GM04503 (cell line): ENCODE results near the gene PRDM2.
A peak's percentile ranks its signal among the peaks of the same experiment; 100 is the strongest.

Source experiments
- DNase-seq: peaks from one replicate; pipeline ENCODE4 v3.0.0-alpha.2; 2012; ENCODE audit warnings: low read depth

PRDM2 gene

DNA sequence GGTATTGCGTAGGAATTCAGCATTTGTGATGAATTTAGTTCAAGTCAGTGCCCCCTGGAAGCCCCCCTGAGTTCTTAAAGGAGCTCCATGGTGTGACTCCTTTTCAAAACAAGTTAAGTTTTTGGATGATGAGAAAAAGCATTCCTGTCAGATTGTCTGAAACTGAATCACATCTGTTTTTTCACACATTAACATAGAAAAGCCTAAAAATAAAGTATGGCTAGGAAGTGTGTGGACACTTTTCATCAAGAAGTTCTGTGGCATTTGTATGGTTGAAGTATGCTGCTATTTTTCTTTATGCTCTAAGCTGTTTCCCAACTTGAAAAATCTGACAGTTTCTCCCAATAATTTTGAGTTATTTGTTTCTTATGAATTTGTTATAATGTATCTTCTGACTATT, 33.7 kb downstream of the PRDM2 start:
- no peak for DNase-seq

DNA sequence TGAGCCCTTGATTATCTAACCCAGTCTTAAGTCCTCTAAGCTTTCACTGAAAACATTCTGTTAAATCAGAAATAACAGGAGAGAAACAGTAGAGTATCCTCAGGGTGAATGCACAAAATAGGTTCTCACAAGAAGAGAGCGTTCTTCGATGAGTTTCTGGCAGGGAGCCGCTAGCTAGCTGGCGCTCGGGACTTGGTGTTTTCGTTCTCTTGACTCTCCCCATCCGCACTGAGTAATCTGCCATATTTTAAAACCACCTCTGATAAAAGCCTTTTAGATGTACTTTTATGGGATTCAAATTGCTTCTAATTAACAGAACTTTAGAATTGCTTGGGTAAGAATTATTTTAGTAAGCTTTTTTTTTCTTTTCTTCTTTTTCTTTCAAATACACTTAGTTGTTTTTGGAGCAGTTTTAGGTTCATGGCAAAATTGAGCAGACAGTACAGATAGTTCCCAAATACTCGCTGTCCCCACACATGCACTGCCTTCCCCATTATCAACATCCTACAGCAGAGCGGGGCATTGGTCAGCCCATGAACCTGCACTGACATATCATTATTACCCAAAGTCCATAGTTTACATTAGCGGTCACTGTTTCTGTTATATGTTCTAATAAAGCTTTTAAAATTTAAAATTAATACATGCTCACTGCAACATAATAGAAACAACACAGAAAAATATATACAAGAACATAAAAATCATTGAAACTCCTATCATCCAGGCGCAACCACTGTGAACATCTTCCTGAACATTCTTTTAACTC, 35.4 kb downstream of the PRDM2 start:
- DNase-seq = no peak

DNA sequence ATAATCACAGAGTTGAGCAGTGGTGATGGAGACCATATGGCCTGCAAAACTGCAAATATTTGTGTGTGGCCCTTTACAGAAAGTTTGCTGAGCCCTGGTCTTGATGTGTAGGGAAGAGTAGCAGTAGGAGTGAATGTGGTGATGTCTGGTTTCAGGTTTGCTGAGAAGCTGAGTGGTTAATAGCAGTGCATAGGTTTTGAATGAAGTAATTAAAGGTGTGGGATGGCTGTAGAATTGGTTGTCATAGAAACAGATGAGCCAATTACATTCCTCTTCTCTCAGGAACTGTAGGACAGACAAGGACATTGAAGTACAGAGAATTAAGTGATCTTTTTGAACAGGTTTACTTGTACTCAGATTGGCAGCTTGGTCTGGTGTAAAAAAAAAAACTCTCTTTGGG, 37.4 kb downstream of the PRDM2 start:
- no peak for DNase-seq

DNA sequence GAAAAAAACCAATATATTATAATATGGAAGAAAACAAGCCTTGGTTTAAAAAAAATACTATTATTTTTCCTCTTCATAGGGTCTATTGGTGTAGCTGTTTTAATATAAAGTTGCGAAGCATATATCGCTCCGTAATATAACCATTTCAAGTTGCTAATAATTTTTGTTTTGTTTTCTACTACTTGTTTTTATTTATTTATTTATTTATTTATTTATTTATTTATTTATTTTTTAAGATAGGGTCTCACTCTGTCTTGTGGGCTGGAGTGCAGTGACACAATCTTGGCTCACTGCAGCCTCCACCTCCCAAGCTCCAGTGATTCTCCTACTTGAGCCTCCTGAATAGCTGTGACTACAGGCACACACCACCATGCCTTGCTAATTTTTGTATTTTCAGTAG, 46.4 kb downstream of the PRDM2 start:
- DNase-seq = no peak

DNA sequence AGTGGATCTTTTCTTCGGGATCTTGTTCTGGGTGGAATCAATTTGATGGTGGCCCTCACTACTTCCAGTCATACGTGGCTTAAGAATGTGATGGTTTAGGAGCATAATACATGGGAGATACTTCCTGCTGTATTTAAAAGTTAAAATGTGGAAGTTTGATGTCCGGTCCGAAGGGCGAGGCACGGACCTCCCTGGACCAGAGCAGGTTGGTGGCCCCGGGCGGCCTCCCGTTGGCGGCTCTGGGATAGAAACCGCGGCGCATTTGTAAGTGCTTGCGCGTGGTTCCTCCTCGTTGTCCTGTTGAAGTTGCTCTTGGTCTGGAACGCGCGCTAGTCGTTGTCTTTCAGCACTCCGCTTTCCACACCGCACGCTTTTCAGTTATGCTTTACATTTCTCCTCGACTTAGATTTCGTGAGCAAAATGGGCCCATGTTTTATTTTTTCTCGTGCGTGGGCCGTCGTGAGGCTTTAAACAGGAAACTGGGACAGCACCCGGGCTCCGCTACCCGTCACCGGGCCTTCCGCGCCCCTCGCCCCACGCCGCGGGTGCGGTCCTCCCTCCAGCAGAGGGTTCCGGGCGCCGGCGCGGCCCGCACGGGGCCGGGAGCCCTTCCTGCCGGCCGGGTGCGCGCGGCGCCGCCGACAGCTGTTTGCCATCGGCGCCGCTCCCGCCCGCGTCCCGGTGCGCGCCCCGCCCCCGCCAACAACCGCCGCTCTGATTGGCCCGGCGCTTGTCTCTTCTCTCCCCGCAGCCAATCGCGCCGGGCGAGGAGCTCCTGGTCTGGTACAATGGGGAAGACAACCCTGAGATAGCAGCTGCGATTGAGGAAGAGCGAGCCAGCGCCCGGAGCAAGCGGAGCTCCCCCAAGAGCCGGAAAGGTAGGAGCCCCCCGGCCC, 48.9 kb downstream of the PRDM2 start:
- DNase-seq = peak; percentile 64

DNA sequence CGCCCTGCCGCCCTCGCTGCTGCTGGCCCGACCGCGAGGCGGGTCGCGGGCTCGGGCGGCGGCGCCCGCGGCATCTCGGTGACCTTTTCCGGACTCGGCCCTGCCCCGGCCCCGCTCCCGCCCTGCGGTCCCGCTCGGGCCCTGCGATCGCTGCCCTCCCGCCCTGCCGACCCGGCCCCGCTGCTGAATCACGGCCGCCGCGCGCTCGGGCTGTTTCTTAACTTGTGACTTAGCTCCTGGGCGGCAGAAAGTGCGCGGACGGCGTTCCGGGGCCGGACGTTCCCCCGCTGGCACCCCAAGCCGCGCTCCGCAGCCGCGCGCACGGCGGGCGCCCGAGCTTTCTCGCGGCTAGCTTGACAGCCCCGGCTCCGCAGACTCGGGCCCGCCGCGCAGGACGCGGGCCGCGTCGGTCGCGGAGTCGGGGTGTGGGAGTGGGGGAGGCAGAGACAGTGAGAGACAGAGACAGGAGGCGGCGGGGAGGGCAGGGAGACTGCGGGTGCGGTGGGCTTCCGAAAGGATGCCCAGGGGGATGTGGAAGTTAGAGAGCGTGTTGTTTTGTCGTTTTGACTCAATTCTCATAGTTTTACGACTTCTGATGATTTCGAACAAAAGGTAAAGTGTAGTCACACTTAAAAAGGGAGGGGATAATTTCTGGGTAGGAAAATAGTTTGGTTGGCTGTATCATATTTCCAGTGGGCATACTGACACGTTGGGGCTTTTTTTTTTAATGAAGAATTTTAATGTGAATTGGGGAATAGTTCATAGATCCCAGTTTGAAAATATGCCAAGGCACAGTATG, 49.8 kb downstream of the PRDM2 start:
- no peak for DNase-seq

DNA sequence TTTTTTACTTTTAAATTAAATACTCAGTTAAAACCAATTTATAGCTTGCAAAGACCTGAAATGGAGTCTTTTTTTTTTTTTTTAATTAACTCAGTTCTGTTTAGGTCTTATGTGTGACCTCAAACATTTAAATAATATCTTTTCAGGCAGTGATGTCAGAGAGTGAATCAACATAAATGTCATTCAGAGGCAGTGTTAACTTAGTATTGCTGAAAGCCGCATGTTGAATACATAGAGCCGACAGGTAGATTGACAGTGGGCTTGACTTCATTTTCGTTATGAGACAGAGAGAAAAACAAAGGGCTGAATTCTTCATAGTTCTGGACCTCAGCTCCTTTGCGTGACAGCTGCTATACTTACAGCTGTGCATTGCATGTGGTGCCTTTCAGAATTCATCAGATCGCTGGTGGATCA, 51.5 kb downstream of the PRDM2 start:
- DNase-seq = no peak

DNA sequence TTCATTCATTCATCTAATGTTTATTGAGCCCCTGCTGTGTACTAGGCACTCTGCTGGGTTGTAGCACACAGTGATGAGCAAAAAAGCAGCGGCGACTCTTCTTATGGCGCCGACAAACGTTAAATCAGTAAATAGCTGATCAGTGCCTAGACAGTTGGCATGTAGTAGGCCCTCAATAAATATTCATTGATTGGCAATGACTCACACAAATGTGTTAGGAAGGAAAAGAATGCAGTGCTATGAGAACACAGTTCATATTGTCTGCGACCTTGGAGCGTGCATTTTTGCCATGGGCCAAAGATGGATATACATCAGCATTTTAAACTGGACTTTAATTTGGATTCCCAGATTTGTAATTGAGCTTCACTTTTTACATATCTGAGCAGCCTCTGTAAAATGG, 52.0 kb downstream of the PRDM2 start:
- no peak for DNase-seq

DNA sequence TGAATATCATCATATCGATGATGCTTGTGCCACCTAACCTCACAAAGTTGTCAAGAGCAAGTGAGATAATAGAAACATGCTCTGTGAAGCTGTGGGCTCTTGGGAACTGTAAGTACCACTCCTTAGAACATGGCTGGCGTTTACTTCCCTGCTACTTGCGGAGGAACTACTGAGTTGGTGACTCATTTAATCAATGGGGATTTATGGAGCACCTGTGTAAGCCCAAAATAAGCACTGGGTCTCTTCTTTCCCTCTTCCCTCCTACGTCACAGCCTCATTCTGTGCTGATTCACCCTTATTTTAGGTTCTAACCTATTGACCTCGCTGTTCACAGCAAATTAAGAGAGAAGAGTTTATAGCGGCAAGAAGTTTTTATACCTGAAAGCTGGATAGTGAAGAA, 52.9 kb downstream of the PRDM2 start:
- DNase-seq = no peak

DNA sequence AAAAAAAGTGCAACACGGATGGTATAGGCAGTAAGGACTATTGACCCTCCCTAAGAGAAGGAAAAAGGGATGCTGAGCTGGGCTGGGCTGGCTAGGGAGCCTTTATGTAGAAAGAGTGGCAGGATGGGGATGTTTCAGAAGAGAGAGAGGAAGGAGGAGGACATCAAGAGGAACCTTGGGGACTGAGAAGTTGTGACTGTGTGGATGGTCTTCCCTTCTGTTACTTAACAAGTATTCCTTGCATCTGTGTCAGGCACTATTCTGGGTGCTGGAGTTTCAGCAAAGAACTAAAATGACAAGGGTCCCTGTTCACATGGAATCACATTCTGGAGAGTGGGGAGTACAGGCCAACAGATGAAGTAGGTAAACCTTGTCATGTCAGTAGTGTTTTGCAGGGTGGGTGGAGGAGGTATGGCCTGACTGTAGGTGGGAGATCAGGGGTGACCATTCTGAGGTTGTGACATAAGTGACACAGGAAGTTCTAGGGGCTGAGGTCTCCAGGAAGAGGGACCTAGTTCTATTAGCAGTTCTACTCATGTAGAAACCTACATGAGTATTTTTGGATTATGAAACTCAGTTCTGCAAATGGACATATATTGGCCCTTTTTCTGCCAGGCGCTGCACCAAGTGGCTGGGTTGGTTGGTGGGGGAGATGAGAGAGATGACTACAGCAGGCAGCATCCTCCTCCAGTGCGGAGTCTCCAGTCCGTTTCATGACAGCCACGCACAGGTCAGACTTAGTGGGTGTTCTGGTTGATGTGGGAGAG, 53.8 kb downstream of the PRDM2 start:
- DNase-seq = no peak

DNA sequence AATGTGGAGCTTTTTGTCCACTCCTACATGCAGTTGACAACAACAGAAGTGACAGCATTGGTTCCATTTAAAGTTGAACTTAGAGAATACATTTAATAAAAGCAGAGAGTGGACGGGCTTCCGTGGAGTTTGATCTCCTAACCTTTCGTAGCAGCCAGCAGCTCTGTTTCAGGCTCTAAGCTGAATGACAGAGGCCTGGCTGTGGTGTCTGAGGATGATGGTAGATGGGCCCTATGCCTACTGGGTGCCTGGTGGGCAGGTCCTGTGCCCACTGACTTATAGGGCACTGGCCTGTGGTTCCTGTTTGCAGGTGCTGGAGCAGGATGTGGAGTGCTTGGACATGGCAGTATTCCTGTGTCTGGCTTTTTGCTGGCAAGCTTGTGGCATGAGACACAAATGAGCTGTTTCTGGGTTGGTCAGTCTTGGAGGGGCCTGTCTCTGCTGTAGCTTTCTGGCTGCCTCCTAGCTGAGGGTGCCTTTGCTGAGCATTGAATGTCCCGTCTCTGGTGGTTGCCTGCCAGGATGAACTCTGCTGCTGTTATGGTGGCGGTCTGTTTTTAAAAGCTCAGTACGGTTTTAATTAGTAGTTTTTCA, 54.6 kb downstream of the PRDM2 start:
- DNase-seq = no peak

DNA sequence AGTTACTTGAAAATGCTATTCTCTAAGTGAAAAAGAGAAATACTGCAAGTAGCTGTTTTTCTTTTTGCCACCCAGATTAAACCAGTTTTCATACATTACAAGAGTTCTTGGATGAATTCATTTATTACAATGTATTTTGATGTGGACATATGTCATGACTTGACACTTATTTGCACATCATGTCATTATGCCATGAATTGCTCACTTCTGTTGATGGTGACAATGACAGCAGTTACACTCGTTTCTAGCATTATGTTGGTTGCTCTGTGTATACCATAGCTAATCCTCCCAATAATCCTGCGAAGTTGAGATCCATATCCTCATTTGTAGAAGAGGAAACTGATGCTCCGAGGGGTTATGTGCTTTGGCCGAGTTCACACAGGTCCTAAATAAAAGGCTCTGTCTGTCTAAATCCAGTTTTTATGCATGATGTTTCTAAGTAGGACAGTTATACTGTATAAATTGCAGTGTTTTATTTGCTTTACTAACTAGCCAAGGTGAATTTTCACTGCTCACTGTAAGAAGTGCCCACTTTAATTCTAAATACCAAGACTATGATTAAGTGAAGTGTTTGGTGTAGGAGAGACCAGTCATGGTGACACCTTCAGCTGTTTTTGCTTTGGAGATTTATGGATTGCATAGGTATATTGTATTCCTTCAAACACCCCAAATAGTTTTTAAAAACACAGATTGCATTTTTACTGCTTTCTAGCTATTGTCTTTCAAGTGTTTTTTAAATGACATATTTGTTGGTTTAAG, 56.7 kb downstream of the PRDM2 start:
- DNase-seq = no peak

DNA sequence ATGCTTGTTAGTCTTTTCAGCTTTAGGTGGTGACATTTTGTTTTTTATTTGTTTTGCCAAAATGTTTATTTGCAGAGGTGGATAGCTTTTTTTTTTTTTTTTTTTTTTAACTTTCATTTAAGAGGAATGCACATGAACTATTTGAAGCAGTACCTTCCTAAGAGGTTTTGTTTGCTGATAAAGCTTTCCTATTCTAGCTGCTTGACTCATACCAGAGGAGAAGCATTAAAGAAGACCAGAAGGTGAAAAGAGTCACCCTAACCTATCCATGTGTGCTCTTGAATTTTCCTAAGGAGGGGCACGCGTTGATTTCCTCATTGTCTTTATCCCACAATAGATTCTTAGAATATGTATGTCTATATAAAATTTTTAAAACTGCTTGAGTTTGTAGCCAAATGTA, 57.7 kb downstream of the PRDM2 start:
- no peak for DNase-seq

DNA sequence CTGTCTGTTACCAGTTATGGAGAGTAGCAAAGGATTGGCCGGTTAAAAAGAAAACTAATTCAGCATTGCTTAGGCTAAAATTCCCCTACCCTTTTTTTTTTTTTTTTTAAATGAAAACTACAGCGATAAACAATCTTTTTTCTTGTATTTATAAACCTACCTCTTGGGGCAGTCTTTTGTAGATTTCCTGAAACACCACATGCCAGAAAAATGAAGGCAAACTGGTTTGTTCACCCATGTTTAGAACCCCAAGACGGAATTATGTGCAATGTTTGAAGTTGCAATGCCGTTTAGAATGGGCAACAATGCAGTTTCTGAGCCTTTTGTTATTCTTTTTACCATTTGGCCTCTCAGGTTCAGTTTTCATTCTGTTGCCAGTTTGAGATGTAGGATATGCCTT, 59.1 kb downstream of the PRDM2 start:
- DNase-seq = no peak

DNA sequence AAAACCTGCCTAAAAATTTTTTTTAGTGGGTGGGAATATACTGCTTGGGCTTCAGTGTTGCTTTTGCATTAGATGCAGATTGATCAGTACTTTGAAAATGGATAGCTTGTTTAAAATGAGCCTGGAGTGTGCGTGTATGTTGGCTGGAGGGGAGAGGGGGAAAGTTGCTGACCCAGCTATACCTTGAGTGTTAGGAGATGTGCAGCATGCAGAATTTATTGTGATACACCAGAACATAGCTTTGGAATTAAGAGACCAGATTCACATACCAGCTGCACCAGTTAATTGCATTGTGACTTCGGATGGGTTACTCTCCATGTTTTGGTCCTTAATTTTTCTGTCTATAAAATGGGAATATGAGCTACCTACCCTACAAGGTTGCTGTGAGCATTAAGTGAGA, 60.4 kb downstream of the PRDM2 start:
- DNase-seq = no peak

DNA sequence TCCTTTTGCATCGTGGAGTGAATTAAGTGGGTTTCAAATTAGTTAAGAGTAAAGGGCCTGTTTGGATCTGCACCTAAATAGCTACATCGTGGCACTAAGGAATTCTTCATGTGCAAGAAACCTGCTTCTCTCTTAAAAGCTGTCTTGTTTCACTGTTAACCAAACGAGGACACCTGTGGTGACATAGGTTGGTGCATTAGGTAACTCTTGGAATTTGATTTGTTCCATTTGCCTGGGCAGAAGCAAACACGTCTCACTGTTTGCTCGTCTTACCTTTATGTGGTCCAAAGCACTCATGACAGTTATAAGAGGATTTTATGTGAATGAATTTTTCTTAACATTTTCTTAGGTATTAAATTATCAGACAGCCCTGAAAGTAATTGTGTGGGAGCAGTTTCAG, 60.9 kb downstream of the PRDM2 start:
- no peak for DNase-seq

DNA sequence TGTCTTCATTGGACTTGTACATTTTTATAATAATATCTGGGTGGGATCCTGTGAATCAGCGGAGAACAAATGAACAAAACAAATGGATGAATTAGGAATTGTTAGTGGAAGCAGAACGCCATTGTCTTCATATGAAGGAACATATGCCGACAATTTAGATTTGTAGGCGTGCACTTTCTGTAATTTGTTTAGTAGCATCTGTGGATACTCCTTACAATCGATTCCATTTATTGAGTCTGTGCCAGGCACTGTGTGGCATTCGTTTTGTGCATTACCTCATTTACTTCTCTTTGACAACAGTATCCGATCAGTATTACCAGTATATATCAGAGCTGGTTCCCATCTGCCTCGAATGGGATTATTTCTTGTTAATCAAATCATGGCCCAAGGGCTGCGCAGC, 61.9 kb downstream of the PRDM2 start:
- no peak for DNase-seq

DNA sequence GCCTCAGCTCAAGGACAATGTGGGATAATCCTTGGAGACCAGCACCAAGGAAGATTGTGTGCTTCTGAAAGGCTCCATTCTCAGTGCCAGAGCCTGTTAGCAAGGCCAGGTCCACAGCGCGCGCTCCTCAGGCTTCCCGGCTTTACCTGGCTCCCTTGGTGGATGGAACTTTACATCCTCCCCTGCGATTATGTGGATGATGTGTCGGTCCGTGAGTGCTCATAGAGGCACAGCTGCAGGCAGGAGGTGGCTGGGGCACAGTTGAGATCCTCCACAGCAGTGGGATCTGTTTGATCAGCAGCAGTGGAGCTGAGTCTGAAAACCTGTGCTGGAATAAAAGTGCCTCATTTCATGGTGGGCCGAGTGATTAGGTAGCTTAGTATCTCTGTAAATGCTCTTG, 62.7 kb downstream of the PRDM2 start:
- no peak for DNase-seq

DNA sequence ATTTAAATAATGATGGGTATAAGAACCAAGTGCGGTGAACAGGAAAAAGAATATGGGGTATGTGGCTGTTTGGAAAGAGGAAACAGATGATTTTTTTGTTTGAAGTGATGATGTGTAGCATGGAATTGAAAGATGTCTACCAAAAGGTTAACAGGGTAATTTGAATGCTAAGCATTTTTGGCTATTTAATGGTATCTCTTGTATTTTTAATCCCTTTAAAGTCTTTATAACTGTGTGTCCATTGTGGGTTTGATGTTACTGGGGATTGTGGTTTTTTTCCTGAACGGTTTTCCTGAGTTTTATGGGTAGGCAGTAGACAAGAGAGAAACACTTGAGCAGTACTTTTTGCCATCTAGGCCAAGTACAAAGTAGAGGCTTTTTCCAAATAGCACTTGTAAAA, 63.2 kb downstream of the PRDM2 start:
- DNase-seq = no peak

DNA sequence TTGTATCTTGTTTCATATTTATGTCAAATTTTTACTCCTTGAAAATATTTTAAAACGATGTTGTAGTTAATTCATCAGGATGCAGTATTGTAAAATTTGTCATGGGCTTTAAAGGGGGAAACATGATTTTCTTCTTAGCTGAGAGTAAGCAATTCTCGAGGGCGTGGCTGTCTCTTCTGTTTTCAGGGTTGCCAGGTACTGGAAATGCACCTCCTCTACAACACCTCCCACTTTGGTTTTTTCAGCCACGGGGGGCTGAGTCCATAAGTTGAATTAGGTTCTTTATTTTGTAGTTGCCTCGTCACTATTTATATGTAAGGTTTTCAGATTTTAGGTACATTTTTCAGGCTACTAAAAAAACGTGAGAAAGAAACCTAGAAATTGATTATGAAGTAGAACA, 64.0 kb downstream of the PRDM2 start:
- DNase-seq = no peak
